ENCODE data around the gene PKDREJ.

The PKDREJ gene

GRCh38 chr22:46234969-46235368, 28.2 kb downstream of the PKDREJ start:
- DNase-seq (ENCODE audit: low spot score), result no peak

GRCh38 chr22:46233231-46233630, 29.9 kb downstream of the PKDREJ start:
- DNase-seq (ENCODE audit: low spot score), result no peak

GRCh38 chr22:46230262-46230901, 32.8 kb downstream of the PKDREJ start:
- no peak for DNase-seq (ENCODE audit: low spot score)

GRCh38 chr22:46229701-46230100, 33.4 kb downstream of the PKDREJ start:
- DNase-seq (ENCODE audit: low spot score), result no peak

- DNase-seq (ENCODE audit: low spot score), result no peak
Observed at GRCh38 chr22:46226577-46226976, 36.6 kb downstream of the PKDREJ start.

- DNase-seq (ENCODE audit: low spot score), result no peak
Observed at GRCh38 chr22:46225631-46226030, 37.5 kb downstream of the PKDREJ start.

GRCh38 chr22:46224898-46225290, 38.2 kb downstream of the PKDREJ start:
- no peak for DNase-seq (ENCODE audit: low spot score)

GRCh38 chr22:46224044-46224897, 38.9 kb downstream of the PKDREJ start:
- DNase-seq (ENCODE audit: low spot score), result no peak

- no peak for DNase-seq (ENCODE audit: low spot score)
Observed at GRCh38 chr22:46220921-46221320, 42.2 kb downstream of the PKDREJ start.

GRCh38 chr22:46219636-46220035, 43.5 kb downstream of the PKDREJ start:
- DNase-seq (ENCODE audit: low spot score), result no peak

GRCh38 chr22:46214616-46215015, 48.5 kb downstream of the PKDREJ start:
- DNase-seq (ENCODE audit: low spot score), result no peak

- DNase-seq (ENCODE audit: low spot score), result no peak
Observed at GRCh38 chr22:46214149-46214548, 49.0 kb downstream of the PKDREJ start.

- DNase-seq (ENCODE audit: low spot score), result no peak
Observed at GRCh38 chr22:46213052-46213451, 50.1 kb downstream of the PKDREJ start.

GRCh38 chr22:46212195-46212594, 50.9 kb downstream of the PKDREJ start:
- no peak for DNase-seq (ENCODE audit: low spot score)

- DNase-seq (ENCODE audit: low spot score), result no peak
Observed at GRCh38 chr22:46209262-46209661, 53.9 kb downstream of the PKDREJ start.

All from HuH-7.5 (cell line).